BLaER1 (cell line): ENCODE results near the gene SPATA22.
"Not testable (repeated sequence)": the region's sequence is repeated elsewhere in the genome, so short reads cannot be mapped to it uniquely, and the experiment has no call there.

ENCODE experiments used
- H3K27ac ChIP-seq: shearing (Covaris generic); formaldehyde crosslinking; 2 replicates; pipeline ENCODE4 v1.8.1; 2022
- H3K27me3 ChIP-seq: shearing (Covaris generic); formaldehyde crosslinking; 2 replicates; pipeline ENCODE4 v1.8.1; 2022
- H3K36me3 ChIP-seq: shearing (Covaris generic); formaldehyde crosslinking; 2 replicates; pipeline ENCODE4 v1.8.1; 2022
- H3K4me1 ChIP-seq: shearing (Covaris generic); formaldehyde crosslinking; 2 replicates; pipeline ENCODE4 v1.8.1; 2022
- H3K4me2 ChIP-seq: shearing (Covaris generic); formaldehyde crosslinking; 2 replicates; pipeline ENCODE4 v1.8.1; 2022
- H3K4me3 ChIP-seq: shearing (Covaris generic); formaldehyde crosslinking; 2 replicates; pipeline ENCODE4 v1.8.1; 2022
- H3K9ac ChIP-seq: shearing (Covaris generic); formaldehyde crosslinking; 2 replicates; pipeline ENCODE4 v1.8.1; 2022
- H3K9me3 ChIP-seq: shearing (Covaris generic); formaldehyde crosslinking; 2 replicates; pipeline ENCODE4 v1.8.1; 2022
- H4K20me1 ChIP-seq: shearing (Covaris generic); formaldehyde crosslinking; 2 replicates; pipeline ENCODE4 v1.8.1; 2022
- Cebpa-rat ChIP-seq: shearing (Covaris generic); IDR thresholded peaks from 2 replicates; pipeline ENCODE4 v1.8.1; 2022

Gene SPATA22

GRCh38 chr17:3475251-3475685 lies 3.6 kb upstream of the SPATA22 start:
- Histone ChIP-seq H3K9ac (no peak overlapping the region), H4K20me1 (no peaks in the 10 kb centered on the region), H3K36me3 (no peaks in the 10 kb centered on the region), H3K27me3 (no peaks in the 10 kb centered on the region), H3K4me2 (no peak overlapping the region), H3K4me1 (no peaks in the 10 kb centered on the region), H3K9me3 (no peaks in the 10 kb centered on the region; the same call in 1 of the 2 replicates), H3K4me3 (no peak overlapping the region), H3K27ac (no peak overlapping the region)
- TF ChIP-seq Cebpa-rat = no peak

- no peak for TF ChIP-seq Cebpa-rat
- Histone ChIP-seq H3K9ac (no peak overlapping the region), H3K4me3 (no peak overlapping the region), H3K4me2 (no peak overlapping the region), H3K9me3 (no peaks in the 10 kb centered on the region; the same call in 1 of the 2 replicates), H3K27me3 (no peaks in the 10 kb centered on the region), H3K4me1 (no peaks in the 10 kb centered on the region), H3K36me3 (no peaks in the 10 kb centered on the region), H4K20me1 (no peaks in the 10 kb centered on the region), H3K27ac (no peak overlapping the region)
These were observed 2.6 kb upstream of the SPATA22 start for GRCh38 chr17:3474212-3474611.

- H3K27me3 ChIP-seq = no peaks in the 10 kb centered on the region
- no peaks in the 10 kb centered on the region for H3K4me1 ChIP-seq
- no peak overlapping the region for H3K27ac ChIP-seq
- no peaks in the 10 kb centered on the region for H4K20me1 ChIP-seq
- no peak overlapping the region for H3K4me2 ChIP-seq
- H3K4me3 ChIP-seq = no peak overlapping the region
- H3K36me3 ChIP-seq = no peaks in the 10 kb centered on the region
- TF ChIP-seq Cebpa-rat = no peak
- H3K9me3 ChIP-seq = no peaks in the 10 kb centered on the region; the same call in 1 of the 2 replicates
- H3K9ac ChIP-seq = no peak overlapping the region
These were observed 518 bp upstream of the SPATA22 start for GRCh38 chr17:3472137-3472536.

DNA sequence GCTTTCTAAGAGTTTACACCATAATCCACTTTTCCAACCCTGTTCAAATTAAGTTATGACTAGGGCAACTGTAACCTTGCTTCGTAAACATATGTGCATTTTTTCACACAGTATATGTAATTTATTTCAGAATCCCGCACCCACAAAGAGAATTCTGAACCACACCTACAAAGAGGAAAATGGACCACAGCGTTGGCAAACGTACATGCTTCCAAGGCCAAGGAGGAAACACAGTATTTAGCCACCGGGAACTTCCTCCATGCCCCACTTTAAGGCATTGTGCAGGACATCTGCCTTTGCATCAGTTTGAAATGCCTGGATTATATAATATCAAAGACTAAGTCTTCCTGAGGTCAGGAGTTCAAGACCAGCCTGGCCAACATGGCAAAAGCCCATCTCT lies 2.1 kb downstream of the SPATA22 start:
- Histone ChIP-seq H4K20me1 (no peaks in the 10 kb centered on the region), H3K4me2 (no peak overlapping the region)

GRCh38 chr17:3466355-3466754 lies 5.3 kb downstream of the SPATA22 start:
- not testable (repeated sequence) for H3K9ac ChIP-seq, H4K20me1 ChIP-seq, H3K36me3 ChIP-seq, H3K9me3 ChIP-seq, H3K4me1 ChIP-seq, H3K27ac ChIP-seq, H3K27me3 ChIP-seq, H3K4me2 ChIP-seq, H3K4me3 ChIP-seq

More for the DNA sequence above, 2.1 kb downstream of the SPATA22 start:
- TF ChIP-seq Cebpa-rat = no peak
- Histone ChIP-seq H3K4me1 (no peaks in the 10 kb centered on the region), H3K4me3 (no peak overlapping the region), H3K36me3 (no peaks in the 10 kb centered on the region), H3K27ac (no peak overlapping the region), H3K27me3 (no peaks in the 10 kb centered on the region), H3K9me3 (no peaks in the 10 kb centered on the region; the same call in 1 of the 2 replicates), H3K9ac (no peak overlapping the region)

DNA sequence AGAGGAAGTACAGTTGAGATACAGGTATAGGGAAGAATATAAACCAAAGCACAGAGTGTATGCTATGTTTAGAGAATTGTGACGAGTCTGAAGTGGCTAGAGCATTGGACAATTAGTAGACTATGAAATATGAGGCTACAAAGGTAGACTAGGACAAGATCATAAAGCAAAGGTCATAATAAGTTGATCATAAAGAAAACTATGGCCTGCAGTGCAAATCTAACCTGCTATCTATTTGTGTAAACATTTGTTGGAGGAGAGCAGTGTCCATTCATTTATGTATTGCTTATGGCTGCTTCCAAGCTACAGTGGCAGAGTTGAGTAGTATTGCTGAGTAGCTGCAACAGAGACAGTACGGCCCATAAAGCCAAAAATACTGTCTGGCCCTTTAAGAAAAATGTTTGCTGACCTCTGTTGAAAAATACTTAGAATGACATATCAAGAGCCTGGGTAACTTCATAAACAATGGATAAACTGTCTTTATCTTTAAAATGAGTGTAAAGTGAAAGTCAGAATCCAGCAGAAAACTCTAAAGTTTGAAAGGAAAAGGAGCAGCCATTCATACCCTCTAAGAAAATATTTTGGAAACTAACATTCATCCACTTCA lies 23.5 kb downstream of the SPATA22 start:
- H3K4me3 ChIP-seq = no peak overlapping the region
- TF ChIP-seq Cebpa-rat = no peak
- H3K9me3 ChIP-seq = no peaks in the 10 kb centered on the region
- H3K4me2 ChIP-seq = no peak overlapping the region
- no peaks in the 10 kb centered on the region for H3K36me3 ChIP-seq
- H3K4me1 ChIP-seq = no peaks in the 10 kb centered on the region
- H3K27ac ChIP-seq = no peak overlapping the region
- H3K9ac ChIP-seq = no peak overlapping the region
- H3K27me3 ChIP-seq = no peaks in the 10 kb centered on the region
- H4K20me1 ChIP-seq = no peaks in the 10 kb centered on the region

- H3K4me1 ChIP-seq = no peaks in the 10 kb centered on the region
- no peaks in the 10 kb centered on the region for H3K27me3 ChIP-seq
- no peak overlapping the region for H3K4me2 ChIP-seq
- no peaks in the 10 kb centered on the region for H3K36me3 ChIP-seq
- H3K9ac ChIP-seq = no peak overlapping the region
- H3K27ac ChIP-seq = no peak overlapping the region
- TF ChIP-seq Cebpa-rat = no peak
- H3K9me3 ChIP-seq = no peaks in the 10 kb centered on the region
- no peaks in the 10 kb centered on the region for H4K20me1 ChIP-seq
- no peak overlapping the region for H3K4me3 ChIP-seq
These were observed 24.0 kb downstream of the SPATA22 start for GRCh38 chr17:3447625-3448024.

GRCh38 chr17:3440451-3440850 lies 31.2 kb downstream of the SPATA22 start:
- H3K4me3 ChIP-seq = no peak overlapping the region
- H3K36me3 ChIP-seq = no peaks in the 10 kb centered on the region
- TF ChIP-seq Cebpa-rat = no peak
- H3K27me3 ChIP-seq = no peaks in the 10 kb centered on the region
- H3K4me1 ChIP-seq = no peaks in the 10 kb centered on the region
- H3K27ac ChIP-seq = no peak overlapping the region
- H3K9ac ChIP-seq = no peak overlapping the region
- H4K20me1 ChIP-seq = no peaks in the 10 kb centered on the region
- no peak overlapping the region for H3K4me2 ChIP-seq
- H3K9me3 ChIP-seq = no peaks in the 10 kb centered on the region

- Histone ChIP-seq H3K27me3 (no peaks in the 10 kb centered on the region), H3K4me2 (no peak overlapping the region), H3K4me1 (no peaks in the 10 kb centered on the region), H3K9me3 (no peaks in the 10 kb centered on the region), H3K27ac (no peak overlapping the region), H3K9ac (no peak overlapping the region), H4K20me1 (no peaks in the 10 kb centered on the region), H3K36me3 (no peaks in the 10 kb centered on the region), H3K4me3 (no peak overlapping the region)
- TF ChIP-seq Cebpa-rat = no peak
These were observed 33.3 kb downstream of the SPATA22 start for GRCh38 chr17:3438368-3438767.

DNA sequence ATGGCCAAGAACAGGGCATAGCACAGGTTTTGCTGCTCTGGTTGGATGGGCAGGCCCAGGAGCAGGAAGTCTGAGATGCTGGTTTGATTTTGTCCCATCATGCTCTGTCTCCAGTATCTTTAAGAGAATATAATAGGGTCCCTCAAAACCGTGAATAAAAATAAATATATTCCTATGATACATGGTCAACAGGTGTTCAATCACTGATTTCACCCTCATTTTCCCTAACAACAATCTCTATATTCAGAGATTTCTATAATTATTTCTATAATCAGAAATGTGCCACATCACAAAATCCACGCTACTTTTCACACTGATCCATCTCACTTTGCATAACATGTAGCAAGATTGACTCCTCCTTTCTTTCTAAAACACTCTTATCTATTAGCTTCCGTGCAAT lies 37.9 kb downstream of the SPATA22 start, which contains the start of gene OR1E2:
OR1E2 (minus strand) TSS at position 101 of the 400 bp plus-strand sequence; CDS start at position 101, 0 bp downstream.
- no peak within 1 kb of the TSS for H3K4me2 ChIP-seq
- no peaks in the 10 kb centered on the region for H3K27me3 ChIP-seq
- H3K4me1 ChIP-seq = no peaks in the 10 kb centered on the region
- H3K4me3 ChIP-seq = no peak within 1 kb of the TSS
- H3K9ac ChIP-seq = no peak within 1 kb of the TSS
- no peaks in the 10 kb centered on the region for H3K9me3 ChIP-seq
- no peaks in the 10 kb centered on the region for H4K20me1 ChIP-seq
- H3K36me3 ChIP-seq = no peaks in the 10 kb centered on the region
- no peak for TF ChIP-seq Cebpa-rat
- no peak within 1 kb of the TSS for H3K27ac ChIP-seq

- H3K36me3 ChIP-seq, H3K4me3 ChIP-seq, H3K4me1 ChIP-seq, H3K9ac ChIP-seq, H3K27me3 ChIP-seq, H3K9me3 ChIP-seq, H4K20me1 ChIP-seq, H3K27ac ChIP-seq, H3K4me2 ChIP-seq: not testable (repeated sequence)
These were observed 38.4 kb downstream of the SPATA22 start for GRCh38 chr17:3433215-3433614.
